NCI-H2107 treated with DMSO at 0.1 percent for 48 hours (cell line): ENCODE results near the gene ERAL1.
"Not testable (repeated sequence)": the region's sequence is repeated elsewhere in the genome, so short reads cannot be mapped to it uniquely, and the experiment has no call there.

Experiments used
- DNase-seq: peaks from one replicate; lab custom pipeline; 2025; ENCODE audit not compliant: unreplicated experiment; lab: John Stamatoyannopoulos, UW

The ERAL1 gene

DNA sequence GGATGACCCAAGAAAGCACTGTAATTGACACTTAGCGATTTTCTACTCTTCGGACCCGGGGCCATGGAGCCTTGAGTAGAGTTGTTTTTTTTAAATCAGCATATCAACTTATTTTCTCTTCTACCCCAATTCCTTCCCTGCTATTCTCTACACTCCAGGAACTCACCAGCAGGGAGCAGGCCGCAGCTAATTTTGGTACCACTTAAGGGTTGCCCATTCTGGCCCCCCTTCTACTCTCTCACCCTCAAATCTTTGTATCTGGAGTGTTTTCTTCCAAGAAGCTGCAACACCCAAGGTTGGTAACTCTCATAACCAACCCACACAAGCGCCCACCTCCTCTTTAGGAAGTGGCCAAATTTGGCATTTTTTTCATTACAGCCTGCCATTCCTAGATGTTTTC lies 5.5 kb upstream of the ERAL1 start:
- no peak for DNase-seq

DNA sequence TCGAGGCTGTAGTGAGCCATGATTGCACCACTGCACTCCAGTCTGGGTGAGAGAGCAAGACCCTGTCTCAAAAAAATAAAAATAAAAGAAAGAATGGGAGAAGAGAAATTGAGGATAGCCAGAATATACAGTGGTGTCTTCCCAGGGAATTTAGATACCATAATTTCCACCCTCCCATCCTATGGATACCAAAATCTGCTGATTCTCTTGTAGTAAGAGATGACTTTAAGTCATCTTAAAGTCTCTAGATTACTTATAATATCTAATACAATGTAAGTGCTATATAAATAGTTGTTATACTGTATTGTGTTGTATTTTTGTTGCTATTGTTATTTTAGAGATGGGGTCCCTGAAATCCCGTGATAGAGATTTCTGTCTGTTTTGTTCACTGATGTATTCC lies 1.5 kb upstream of the ERAL1 start:
- DNase-seq: no peak

DNA sequence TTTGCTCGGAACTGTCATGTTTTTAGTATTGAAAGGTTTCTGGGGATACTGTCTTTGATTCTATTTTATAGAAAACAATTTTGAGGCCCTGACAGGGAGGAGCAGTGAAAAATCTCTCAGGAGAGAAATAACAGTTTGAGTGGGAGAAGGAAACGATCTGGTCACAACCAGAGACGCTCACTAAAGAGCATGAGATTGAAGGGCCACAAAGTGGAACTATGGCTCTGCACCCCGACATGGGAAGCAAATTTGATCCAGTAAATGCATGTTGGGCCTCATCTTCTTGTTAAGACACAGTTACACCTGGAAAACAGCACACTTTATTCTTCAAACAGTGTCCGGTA lies 492 bp downstream of the ERAL1 start:
- DNase-seq: no peak

DNA sequence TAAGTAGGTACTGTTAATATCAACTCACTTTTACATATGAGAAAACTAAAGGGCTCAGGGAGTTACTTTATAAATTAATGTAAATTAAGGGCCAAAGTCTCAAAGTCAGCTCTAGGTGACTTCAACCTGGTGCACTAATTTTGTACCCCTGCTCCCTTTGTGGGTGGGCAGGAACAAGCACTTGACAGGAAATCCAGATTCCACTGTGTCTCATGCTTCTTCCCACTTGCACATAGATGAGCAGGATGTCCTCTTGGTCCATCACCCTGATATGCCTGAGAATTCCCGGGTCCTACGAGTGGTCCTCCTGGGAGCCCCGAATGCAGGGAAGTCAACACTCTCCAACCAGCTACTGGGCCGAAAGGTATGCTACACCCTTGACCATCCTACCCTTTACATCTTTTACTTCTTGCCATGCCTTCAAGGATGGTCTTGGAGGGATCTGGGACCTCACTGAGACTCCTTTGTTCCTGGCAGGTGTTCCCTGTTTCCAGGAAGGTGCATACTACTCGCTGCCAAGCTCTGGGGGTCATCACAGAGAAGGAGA lies 1.3 kb downstream of the ERAL1 start:
- no peak for DNase-seq

DNA sequence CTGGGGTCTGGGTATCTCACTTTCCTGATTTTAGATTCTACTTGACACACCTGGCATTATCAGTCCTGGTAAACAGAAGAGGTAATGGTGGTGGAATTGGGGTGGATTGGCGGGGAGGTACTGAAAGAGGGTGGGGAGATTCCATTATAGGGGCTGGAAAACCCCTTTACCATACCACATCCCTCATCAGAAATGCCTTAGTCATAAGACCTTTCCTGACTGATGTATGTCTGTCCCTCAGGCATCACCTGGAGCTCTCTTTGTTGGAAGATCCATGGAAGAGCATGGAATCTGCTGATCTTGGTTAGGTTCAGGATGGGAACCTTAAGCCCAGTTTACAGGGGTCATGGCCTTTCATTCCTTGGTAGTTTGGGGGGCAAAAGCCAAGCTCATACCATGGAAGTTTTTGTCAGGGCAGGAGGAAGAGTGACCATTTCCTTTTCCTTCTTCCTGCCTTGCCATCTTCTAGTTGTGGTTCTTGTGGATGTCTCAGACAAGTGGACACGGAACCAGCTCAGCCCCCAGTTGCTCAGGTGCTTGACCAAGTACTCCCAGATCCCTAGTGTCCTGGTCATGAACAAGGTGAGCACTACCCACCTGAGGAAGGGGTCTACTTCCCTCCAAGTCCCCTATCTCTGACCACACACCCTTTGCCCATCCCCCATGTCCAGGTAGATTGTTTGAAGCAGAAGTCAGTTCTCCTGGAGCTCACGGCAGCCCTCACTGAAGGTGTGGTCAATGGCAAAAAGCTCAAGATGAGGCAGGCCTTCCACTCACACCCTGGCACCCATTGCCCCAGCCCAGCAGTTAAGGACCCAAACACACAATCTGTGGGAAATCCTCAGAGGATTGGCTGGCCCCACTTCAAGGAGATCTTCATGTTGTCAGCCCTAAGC lies 3.3 kb downstream of the ERAL1 start:
- DNase-seq: no peak

DNA sequence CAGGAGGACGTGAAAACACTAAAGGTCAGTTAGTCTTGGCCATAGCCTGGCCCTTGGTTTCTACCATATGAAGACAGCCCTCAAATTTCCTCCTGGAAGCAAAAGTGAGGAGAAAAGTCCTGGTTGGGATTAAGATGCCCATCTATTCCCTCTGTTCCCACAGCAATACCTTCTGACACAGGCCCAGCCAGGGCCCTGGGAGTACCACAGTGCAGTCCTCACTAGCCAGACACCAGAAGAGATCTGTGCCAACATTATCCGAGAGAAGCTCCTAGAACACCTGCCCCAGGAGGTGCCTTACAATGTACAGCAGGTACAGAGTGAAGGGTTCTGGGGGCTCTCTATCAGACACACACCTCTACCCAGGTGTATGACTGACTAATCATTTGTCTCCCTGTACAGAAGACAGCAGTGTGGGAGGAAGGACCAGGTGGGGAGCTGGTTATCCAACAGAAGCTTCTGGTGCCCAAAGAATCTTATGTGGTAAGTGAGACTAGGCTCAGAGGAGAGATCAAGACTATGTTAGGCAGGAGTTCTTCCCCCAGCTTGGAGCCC lies 4.1 kb downstream of the ERAL1 start:
- no peak for DNase-seq

DNA sequence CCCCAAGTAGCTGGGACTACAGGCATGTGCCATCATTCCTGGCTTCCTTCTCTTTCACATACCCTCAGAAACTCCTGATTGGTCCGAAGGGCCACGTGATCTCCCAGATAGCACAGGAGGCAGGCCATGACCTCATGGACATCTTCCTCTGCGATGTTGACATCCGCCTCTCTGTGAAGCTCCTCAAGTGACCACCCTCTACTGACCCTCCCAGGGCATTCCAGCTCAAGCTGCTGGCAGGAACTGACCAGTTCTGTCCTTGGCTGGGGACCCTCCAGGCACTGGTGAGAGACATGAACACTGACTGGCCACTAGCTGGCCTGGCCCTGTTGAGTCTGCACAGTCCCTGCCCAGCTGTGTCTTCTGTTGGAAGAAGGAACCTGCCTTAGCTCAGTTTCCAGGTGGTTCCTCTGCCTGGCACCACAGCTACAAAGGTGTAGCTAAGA lies 5.6 kb downstream of the ERAL1 start:
- no peak for DNase-seq

DNA sequence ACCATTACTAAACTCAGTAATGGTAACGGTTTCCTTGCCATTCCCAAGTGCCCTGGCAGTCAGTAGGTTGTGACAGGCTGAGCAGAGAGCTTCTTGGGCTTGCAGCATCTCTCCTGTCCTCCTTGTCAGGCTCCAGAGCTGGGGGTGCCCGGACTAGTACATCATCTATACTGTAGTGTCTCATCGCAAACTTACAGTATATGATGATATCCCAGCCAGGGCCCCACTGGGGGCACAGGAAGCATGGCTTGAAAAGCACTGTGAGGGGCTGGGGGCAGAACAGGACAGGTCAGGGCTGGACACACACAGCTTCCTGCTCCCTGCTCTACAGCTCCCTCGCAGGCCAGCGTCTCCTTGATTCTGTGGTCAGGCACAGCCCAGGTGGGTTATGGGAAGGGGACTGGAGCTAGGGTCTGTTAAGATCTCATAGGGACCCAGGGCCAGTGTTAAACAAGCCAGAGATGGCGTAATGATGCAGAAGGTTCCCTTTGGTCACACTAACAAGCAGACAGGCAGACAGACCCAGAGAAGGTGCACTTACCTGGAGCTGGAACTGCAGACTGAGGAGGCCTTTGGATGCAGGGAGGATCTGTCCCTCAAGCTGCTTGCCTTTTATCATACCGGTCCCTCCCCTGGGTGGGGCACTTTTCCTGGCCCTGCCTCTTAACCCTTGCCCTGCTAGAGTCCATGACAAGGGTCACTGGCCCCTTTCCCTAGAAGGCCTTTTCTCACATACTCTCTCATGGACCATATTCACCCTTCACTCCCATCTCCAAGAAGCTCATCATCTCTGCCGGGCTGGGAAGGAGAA lies 6.8 kb downstream of the ERAL1 start:
- DNase-seq: no peak

DNA sequence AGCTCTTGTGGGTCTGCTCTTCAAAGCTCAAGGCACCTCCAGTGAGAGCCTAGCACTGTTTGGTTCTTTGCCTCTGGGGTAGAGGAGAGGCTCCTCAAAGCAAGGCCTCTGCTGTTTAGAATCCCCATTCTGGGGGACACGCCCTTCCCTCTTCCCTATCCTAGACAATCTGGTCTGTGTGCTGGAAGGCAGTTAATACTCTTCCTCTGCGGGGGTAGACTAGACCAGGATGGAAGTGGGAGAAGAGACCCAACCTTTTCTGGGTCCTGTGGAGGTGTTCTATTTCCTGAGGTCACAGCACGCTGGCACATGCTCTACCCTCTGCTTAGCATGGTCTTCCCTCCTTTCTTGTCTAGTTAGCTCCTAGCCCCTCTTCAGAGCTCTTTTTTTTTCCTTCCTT lies 7.7 kb downstream of the ERAL1 start:
- DNase-seq: no peak

DNA sequence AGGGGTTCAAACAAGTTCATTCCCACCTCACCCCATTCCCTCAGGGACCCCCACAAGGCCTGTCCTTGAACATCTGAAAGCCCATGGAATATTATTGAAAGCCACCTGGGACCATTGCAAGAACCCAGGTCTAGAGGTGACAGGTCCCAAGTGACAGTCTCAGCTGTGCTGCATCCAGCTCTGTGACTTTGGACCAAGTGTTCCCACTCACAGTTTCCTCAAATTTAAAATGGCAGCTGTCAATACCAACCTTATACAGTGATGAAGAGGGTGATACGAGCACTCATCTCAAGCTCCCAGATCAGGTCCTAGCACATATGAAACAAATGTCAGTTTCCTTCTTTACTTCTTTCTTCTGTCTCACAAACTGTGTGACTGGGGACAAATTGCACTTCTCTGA lies 9.1 kb downstream of the ERAL1 start:
- DNase-seq: no peak

DNA sequence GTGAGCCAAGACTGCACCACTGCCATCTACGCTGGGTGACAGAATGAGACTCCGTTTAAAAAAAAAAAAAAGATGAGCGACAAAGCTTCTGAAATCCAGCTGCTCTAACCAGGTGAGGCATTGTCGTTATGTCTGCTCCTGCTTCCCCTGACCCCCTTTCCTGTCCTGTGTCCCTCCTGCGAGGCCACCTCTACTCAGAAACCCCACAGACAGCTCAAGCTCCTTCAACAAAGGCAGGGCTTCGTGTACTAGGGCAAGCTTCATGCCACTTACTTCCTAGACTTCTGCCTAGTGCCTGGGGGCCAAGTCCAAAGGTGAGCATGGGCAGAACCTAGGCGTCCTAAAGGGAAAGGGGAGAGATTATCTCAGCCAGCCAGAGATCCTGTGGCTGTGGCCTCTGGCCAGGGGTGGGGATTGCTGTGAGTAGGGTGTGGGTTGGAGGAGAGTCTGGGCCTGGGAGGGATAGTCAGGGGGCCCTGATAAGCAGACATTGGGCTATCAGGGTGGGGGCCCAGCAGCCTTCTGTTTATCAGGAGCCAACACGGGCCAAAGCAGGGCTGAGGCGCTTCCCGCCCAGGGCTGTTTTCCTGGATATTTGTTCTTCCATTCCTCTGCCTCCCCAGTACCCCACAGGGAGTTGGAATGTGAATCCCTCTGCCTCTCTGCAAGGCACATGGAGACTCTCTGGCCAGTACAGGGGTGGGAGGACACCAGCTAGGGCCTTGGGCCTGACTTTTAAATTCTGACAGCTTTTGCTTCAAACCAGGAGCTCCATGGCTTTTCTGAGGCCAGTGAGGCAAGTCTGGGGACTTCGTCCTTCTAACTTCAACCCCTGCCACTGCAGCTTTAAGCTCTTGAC lies 10.4 kb downstream of the ERAL1 start:
- no peak for DNase-seq

DNA sequence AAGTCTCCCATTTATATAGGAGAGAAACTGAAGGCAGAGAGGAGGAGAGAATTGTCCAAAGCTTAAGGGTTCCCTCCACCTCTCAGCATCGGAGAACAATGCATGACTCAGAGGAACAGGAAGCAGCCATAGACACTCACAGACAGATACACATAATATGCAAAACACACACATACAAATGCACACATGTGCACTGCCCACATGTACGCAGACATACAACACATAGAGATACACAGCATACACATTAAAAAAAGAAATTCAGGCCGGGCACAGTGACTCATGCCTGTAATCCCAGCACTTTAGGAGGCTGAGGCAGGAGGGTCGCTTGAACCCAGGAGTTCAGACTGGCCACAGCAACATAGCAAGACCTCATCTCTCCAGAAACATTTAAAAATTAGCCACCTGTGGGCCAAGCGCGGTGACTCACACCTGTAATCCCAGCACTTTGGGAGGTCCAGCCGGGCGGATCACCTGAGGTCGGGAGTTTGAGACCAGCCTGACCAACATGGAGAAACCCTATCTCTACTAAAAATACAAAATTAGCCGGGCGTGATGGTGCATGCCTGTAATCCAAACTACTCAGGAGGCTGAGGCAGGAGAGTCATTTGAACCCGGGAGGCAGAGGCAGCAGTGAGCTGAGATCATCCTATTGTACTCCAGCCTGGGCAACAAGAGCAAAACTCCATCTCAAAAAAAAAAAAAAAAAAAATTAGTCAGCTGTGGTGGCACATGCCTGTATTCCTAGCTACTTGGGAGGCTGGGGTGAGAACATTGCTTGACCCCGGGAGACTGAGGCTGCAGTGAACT lies 11.3 kb downstream of the ERAL1 start:
- no peak for DNase-seq

DNA sequence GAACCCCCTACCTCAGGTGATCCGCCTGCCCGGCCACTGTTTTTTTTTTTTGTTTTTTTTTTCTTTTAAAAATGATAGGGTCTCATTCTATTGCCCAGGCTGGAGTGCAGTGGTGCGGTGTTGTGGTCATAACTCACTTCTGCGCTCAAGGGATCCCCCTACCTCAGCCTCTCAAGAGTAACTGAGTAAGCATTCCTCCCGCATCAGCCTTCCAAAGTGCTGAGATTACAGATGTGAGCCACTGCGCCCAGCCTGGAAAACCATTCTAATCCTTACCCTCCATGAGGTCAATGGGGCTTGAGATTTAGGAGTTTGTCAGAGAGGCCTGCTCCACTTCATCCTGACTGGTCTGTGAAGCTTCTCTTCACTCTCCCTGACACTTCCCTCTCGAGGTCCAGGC lies 12.5 kb downstream of the ERAL1 start:
- DNase-seq: no peak

DNA sequence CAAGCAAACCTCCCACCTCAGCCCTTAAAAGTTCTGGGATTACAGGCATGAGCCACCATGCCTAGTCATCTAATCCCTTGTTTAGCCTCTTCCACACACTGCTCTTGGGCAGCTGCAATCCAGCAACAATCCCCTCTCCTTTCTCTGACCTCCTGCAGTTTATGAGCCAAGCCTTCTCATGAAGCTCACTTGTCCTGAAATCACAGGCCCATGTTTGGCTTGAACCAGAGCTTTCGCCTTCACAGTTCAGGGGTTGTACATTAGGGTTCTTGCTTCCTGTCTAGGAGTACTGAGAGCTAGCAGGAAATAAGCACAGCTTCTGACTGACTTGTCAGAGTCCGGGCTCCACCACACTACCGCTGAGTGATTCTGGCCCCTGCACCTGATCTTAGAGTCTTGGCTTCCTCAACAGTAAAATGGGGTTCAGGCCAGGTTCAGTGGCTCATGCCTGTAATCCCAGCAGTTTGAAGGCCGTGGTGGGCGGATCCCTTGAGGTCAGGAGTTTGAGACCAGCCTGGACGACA lies 16.3 kb downstream of the ERAL1 start:
- DNase-seq: no peak

DNA sequence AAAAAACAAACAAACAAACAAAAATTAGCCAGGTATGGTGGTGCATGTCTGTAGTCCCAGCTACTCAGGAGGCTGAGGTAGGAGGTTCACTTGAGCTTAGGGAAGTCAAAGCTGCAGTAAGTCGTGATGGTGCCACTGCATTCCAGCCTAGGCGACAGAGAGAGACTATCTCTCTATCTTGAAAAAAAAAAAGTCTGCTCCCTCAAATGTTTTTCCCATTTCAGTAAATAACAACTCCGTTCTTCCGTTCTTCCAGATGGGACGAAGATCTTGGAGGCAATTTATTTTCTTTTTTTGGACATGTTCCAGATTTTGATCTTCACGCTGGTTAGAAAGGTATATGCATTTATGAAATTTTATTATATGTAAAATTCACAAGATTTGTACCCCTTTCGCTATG lies 19.0 kb downstream of the ERAL1 start:
- DNase-seq: no peak

DNA sequence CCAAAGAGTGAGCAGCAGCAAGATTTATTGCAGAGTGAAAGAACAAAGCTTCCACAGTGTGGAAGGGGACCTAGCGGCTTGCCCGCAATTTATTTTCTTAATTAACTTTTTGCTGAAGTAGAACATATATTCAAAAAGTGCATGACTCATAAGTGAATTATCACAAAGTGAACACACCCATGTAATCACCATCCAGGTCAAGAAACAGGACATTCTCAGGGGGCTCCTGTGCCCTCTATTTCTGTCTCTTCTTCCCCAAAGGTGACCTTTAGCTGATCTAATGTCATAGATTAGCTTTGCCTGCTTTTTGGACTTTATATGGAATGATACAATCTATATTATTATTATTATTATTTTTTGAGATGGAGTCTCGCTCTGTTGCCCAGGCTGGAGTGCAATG lies 19.9 kb downstream of the ERAL1 start:
- DNase-seq: no peak

DNA sequence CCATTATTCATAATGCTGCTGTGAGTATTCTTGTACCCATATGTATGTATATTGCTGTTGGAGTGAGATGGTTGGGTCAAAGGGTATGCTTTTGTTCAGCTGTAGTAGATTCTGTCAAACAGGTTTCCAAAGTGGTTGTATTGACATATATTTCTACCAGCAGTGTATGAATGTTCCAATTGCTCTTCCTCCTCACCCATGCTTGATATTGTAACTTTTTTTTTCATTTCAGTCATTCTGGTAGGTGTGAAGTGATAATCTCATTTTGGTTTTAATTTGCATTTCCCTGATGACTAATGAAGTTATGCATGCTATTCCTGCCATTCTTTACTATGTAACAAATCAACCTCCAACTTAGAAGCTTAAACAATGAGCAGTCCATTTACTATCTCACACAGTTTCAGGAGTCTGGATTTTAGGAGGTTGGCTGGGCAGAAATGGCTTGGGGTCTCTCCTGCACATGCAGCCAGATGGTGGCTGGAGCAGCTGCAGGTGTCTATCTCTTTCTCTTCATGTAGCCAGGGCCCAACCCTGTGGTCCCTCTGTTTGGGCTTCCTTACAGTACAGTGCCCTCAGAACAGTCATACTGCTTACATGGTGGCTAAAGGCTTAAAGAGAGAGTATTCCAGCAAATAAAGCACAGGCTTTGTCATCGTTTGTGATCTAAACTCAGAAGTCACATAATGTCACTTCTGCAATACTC lies 21.2 kb downstream of the ERAL1 start:
- no peak for DNase-seq

DNA sequence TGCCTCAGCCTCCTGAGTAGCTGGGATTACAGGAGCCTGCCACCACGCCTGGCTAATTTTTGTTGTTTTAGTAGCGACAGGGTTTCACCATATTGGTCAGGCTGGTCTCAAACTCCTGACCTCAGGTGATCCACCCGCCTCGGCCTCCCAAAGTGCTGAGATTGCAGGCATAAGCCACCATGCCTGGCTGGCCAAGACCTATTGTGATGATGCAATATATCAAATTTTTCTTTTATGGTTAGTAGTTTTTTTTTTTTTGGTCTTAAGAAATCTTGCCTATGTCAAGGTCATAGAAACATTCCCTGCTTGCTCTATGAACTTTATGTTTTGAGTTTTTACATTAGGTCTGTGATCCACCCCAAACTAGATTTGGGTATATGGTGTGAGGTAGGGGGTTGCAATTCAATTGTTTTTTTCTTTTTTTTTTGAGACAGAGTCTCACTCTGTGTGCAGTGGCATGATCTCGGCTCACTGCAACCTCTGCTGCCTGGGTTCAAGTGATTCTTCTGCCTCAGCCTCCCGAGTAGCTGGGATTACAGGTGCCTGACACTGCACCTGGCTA lies 22.4 kb downstream of the ERAL1 start:
- DNase-seq: not testable (repeated sequence)
